Right atrium auricular region (tissue), 2 donors: ENCODE measurements around the gene MOV10L1. TPM values are rescaled to one million over a fixed set of nuclear protein-coding genes. Genes with fewer than 3 reads are reported as not detected.

Experiments
- DNase-seq: peaks from one replicate; pipeline ENCODE4 v3.0.0-alpha.2; 2019; ENCODE audit warnings: low spot score
- H3K27ac ChIP-seq, 2 donors: fragments of 200-600 bp; sonication (generic); 1 replicate in 1 of 2; 2 replicates in 1 of 2; pipeline ENCODE4 v1.5.1; 2016 to 2019
- H3K27me3 ChIP-seq, 2 donors: fragments of 200-600 bp; sonication (generic); one replicate each; pipeline versions ENCODE4 v1.5.1 to v1.6.0; 2017 to 2019
- H3K36me3 ChIP-seq: fragments of 200-600 bp; sonication (generic); one replicate; pipeline ENCODE4 v1.5.1; 2016
- H3K4me1 ChIP-seq, 2 donors: fragments of 200-600 bp; sonication (generic); one replicate each; pipeline versions ENCODE4 v1.5.1 to v1.6.0; 2017 to 2019
- H3K4me3 ChIP-seq, 2 donors: fragments of 200-600 bp; sonication (generic); 1 replicate in 1 of 2; 2 replicates in 1 of 2; pipeline ENCODE4 v1.5.1; 2017 to 2019; ENCODE audit warnings: mild to moderate bottlenecking in 1 of 2, moderate library complexity in 1 of 2
- H3K9me3 ChIP-seq, 2 donors: fragments of 200-600 bp; sonication (generic); one replicate each; pipeline ENCODE4 v1.5.1; 2019
- total RNA-seq, 2 donors: library from RNA; depleted of rRNA; stranded (reverse); fragments of >200 nt; gene quantifications; one replicate each; pipeline ENCODE4 v1.1.0, GENCODE V29; 2016
- TF ChIP-seq, protein P1 (sequence below), 2 donors: fragments of 200-600 bp; sonication (generic); IDR thresholded peaks; one replicate each; pipeline ENCODE4 v1.5.1; 2019; ENCODE audit warnings: antibody characterized with exemption in 2 of 2

MOV10L1 gene
- total RNA-seq, 2 donors from 2014 or later: 0.43 to 1.1 TPM

- Histone ChIP-seq H3K27me3 (no peaks in the 10 kb centered on the region), H3K27ac (no peak overlapping the region), H3K4me3 (no peak overlapping the region), H3K9me3 (no peaks in the 10 kb centered on the region), H3K4me1 (no peaks in the 10 kb centered on the region), H3K36me3 (no peaks in the 10 kb centered on the region)
- TF ChIP-seq, protein P1, sequence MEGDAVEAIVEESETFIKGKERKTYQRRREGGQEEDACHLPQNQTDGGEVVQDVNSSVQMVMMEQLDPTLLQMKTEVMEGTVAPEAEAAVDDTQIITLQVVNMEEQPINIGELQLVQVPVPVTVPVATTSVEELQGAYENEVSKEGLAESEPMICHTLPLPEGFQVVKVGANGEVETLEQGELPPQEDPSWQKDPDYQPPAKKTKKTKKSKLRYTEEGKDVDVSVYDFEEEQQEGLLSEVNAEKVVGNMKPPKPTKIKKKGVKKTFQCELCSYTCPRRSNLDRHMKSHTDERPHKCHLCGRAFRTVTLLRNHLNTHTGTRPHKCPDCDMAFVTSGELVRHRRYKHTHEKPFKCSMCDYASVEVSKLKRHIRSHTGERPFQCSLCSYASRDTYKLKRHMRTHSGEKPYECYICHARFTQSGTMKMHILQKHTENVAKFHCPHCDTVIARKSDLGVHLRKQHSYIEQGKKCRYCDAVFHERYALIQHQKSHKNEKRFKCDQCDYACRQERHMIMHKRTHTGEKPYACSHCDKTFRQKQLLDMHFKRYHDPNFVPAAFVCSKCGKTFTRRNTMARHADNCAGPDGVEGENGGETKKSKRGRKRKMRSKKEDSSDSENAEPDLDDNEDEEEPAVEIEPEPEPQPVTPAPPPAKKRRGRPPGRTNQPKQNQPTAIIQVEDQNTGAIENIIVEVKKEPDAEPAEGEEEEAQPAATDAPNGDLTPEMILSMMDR (IDR thresholded peaks at IDR 0.05): no peak
- no peak for DNase-seq
These were observed 63.9 kb downstream of the MOV10L1 start for GRCh38 chr22:50153756-50154140.

GRCh38 chr22:50157709-50158375 lies 68.0 kb downstream of the MOV10L1 start:
- no peak for DNase-seq

GRCh38 chr22:50160947-50161346 lies 71.1 kb downstream of the MOV10L1 start:
- DNase-seq: no peak
- H3K27me3 ChIP-seq: no peaks in the 10 kb centered on the region
- H3K36me3 ChIP-seq: no peaks in the 10 kb centered on the region
- TF ChIP-seq, protein P1 (IDR thresholded peaks at IDR 0.05): no peak
- H3K27ac ChIP-seq: no peak overlapping the region
- no peaks in the 10 kb centered on the region for H3K4me1 ChIP-seq
- H3K4me3 ChIP-seq: no peak overlapping the region
- H3K9me3 ChIP-seq: no peaks in the 10 kb centered on the region

More at GRCh38 chr22:50157709-50158375, 68.0 kb downstream of the MOV10L1 start:
- H3K27ac ChIP-seq: no peak overlapping the region
- H3K9me3 ChIP-seq: no peaks in the 10 kb centered on the region
- no peaks in the 10 kb centered on the region for H3K36me3 ChIP-seq
- no peak overlapping the region for H3K4me3 ChIP-seq
- TF ChIP-seq, protein P1 (IDR thresholded peaks at IDR 0.05): no peak
- H3K4me1 ChIP-seq: no peaks in the 10 kb centered on the region
- no peaks in the 10 kb centered on the region for H3K27me3 ChIP-seq

DNA sequence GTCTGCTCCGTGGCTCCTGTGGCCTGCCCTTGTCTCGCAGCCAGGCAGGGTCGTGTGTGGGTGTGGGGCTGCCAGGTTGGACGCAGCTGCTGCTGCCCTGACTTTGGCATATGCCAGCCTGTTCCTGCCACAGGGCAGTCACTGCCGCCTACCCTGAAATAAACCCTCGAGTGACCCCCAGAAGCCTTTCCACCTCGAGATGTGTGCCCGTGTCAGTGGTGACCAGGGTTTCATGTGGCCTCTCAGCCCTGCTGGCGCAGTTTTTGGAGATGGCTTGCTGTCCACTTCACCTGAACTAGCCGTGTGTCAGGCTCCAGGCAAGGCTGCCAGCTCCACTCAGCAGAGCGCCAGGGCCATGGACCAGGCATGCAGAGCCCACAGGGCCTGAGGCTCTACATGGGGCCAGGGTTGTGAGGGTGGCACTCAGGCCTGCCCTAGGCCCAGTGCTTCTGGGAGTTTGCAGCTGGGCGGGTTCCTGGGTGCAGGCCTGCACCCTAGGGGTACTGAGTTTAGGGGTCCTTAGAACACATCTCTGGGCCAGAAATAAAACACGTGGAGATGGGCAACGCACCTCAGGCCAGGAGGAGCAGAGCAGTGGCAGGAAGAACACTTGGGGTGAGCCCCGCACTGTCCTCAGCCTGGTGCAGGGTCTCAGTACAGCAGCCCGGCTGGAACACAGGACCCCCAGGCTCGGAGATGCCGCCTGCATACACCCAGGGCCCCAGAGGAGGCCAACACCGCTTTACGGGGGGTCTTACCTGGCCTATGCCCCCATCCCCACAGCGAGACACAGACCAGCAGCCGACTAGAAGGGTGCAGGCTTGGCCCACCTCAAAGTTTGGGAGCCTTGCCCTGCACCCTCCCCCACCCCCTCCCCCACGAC lies 71.9 kb downstream of the MOV10L1 start:
- Histone ChIP-seq H3K27me3 (no peaks in the 10 kb centered on the region), H3K27ac (no peak overlapping the region), H3K36me3 (no peaks in the 10 kb centered on the region), H3K9me3 (no peaks in the 10 kb centered on the region), H3K4me3 (no peak overlapping the region), H3K4me1 (no peaks in the 10 kb centered on the region)
- TF ChIP-seq, protein P1 (IDR thresholded peaks at IDR 0.05): no peak
- DNase-seq: no peak

GRCh38 chr22:50162391-50162956 lies 72.7 kb downstream of the MOV10L1 start:
- Histone ChIP-seq H3K9me3 (no peaks in the 10 kb centered on the region), H3K27me3 (no peaks in the 10 kb centered on the region), H3K4me3 (no peak overlapping the region), H3K36me3 (no peaks in the 10 kb centered on the region), H3K27ac (no peak overlapping the region), H3K4me1 (no peaks in the 10 kb centered on the region)
- DNase-seq: no peak
- TF ChIP-seq, protein P1 (IDR thresholded peaks at IDR 0.05): no peak
